ENCODE measurements around the gene HES1. TPM values are rescaled to one million over a fixed set of nuclear protein-coding genes. Genes with fewer than 3 reads are reported as not detected.
A peak's percentile ranks its signal among the peaks of the same experiment; 100 is the strongest.

Gene HES1
- total and polyA plus RNA-seq, 2 experiments from 2014 or later, result 42.7 to 60.8 TPM

- no peak for TF ChIP-seq ZNF462 (CRISPR knock-in tag; IDR thresholded peaks at IDR 0.05)
- TF ChIP-seq ZNF331 (CRISPR knock-in tag; IDR thresholded peaks at IDR 0.05; ENCODE audit: low read depth), result no peak
- no peak for TF ChIP-seq EZH2 (IDR thresholded peaks at IDR 0.05; ENCODE audit: low read depth, unreplicated experiment)
- peak; percentile 51 for TF ChIP-seq CREB1 (CRISPR knock-in tag; IDR thresholded peaks at IDR 0.05; ENCODE audit: low read depth)
- TF ChIP-seq ETS1 (IDR thresholded peaks at IDR 0.05), result peak; percentile 59
- TF ChIP-seq POLR2AphosphoS5 (IDR thresholded peaks at IDR 0.05; ENCODE audit: low read depth), result no peak
- no peak for TF ChIP-seq JUNB (IDR thresholded peaks at IDR 0.05; ENCODE audit: unreplicated experiment)
Observed at GRCh38 chr3:194140520-194141414, 4.8 kb downstream of the HES1 start (continued).
